ENCODE measurements around the gene AGPAT3.
A peak's percentile ranks its signal among the peaks of the same experiment; 100 is the strongest.

AGPAT3 gene

GRCh38 chr21:43959231-43960116 is 94.5 kb downstream of the AGPAT3 start:
- DNase-seq, result no peak

- no peak for DNase-seq
Observed at GRCh38 chr21:43961382-43961909, 96.4 kb downstream of the AGPAT3 start.

DNA sequence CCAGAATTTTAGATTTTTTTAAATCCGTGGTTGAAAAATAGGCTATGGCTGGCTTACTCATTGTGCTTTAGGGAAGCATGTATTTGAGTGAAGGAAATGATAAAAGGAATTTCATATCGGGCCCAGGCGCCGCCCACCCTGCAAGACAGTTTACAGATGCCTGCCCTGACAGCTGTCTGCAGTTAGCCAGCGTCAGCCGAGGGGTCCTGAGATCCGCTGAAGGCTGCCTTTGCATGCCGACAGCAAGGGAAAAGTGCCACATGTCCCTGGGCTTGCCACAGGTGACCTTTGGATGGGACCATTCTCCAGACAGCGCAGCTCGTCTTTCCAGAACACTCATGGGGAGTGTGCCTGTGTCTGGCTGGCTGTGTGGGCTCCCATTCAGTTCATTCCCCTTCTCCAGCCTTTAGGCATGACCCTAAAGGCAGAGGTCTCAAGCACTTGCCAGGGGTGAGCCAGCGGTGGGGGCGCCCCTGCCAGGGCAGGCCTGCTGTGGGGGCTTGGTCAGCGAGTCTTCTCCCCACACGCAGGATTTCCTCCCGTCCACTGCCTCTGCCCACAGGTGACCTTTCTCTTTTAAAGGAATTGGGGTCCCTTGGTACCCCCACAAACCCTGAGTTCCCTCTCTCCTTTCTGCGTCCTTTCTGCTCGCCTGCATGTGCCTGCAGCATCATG is 101.0 kb downstream of the AGPAT3 start:
- DNase-seq, result no peak

- no peak for DNase-seq
Observed at GRCh38 chr21:43966946-43967512, 102.0 kb downstream of the AGPAT3 start.

DNA sequence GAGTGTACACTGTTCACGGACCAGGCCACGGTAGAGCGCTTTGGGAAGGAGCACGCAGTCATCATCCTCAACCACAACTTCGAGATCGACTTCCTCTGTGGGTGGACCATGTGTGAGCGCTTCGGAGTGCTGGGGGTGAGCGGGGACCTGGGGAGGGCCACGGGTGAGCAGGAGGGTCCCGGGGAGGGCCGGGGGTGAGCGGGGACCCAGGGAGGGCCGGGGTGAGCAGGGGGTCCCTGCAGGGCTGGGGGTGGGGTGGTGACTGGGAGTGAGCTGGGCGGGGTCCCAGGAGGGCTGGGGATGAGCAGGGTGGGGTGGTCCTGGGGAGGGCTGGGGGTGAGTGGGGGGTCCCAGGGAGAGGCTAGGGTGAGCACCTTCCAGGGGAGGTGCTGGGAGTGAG is 103.0 kb downstream of the AGPAT3 start:
- no peak for DNase-seq

DNA sequence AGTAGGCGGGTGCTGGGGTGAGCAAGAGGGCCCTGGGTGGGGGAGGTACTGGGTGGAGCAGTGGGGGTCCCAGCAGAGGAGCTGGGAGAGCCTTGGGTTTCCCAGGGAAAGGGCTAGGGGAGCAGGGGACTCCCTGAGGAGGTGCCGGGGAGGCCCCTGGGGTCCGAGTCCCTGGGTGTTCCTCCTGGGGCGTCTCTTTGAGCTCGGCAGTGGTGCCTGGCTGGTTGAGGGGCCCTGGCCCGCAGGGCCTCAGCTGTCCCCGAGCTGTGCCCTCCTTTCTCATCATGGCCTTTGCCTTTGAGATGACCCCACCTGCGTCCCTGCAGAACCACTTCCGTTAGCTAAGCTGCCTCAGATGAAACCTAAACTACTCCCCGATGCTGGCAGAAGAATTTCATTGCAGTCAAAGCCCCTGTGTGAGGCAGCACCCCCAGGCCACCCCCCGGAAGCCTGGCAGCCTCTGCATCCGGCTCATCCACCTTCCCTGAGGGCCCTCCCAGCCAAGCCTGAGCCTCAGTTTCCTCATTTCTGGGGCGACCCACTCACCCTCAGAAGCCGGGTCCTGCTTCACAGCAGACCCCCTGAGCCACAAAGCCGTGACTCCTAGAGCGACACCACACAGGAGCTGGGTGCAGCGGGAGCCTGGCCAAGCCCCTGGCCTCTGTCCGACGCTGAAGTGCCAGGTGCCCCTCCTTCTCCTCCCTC is 103.5 kb downstream of the AGPAT3 start:
- DNase-seq, result no peak

GRCh38 chr21:43969115-43969444 is 104.1 kb downstream of the AGPAT3 start:
- no peak for DNase-seq

GRCh38 chr21:43970551-43970950 is 105.5 kb downstream of the AGPAT3 start:
- no peak for DNase-seq

GRCh38 chr21:43971201-43971991 is 106.4 kb downstream of the AGPAT3 start:
- DNase-seq, result no peak

DNA sequence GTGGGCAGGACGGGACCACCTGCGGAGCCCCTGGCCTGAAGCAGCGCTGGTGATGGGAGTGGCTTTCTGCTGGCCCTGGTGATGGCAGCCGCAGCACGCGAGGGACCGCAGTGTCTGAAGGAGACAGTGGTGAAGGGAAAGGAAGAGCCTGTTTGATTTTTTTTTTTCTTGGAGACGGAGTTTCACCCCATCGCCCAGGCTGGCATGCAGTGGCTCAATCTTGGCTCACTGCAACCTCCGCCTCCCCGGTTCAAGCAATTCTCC is 106.9 kb downstream of the AGPAT3 start:
- DNase-seq, result no peak

DNA sequence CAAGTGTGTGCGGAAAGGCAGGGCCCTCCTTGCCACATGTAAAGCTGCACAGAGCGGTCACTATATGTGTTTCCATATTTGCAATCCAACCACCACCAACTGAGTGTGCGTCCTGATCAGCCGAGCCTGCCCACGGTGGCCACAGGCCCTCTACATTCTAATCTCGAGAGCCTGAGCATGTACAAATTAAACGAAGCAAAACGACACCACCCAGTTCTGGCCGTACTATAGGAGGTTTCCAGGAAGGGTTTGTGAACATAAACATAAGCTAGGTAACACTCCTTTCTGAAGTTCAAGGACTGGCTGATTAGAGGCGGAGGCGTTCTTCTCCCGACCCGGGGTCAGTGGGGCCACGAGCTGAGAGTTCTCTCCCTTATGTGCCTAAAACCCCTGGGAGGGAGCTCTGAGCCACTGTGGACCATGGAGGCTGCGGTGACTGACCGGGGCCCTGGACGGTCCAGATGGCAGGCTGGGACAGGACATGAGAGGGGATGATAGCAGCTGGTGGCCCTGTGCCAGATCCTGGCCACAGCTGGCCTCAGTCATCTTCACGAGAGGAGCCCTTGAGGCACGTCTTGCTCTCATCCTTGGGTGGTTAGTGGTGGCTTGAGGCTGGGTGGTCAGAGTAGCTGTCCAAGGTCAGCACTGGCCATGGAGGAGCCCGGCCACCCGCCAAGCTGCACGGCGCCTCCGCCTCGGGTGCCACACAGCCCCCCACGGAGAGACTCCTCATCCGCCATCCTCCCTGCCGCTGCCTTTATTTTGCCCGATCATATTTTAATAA is 108.0 kb downstream of the AGPAT3 start:
- no peak for DNase-seq

- DNase-seq, result no peak
Observed at GRCh38 chr21:43973634-43973955, 108.6 kb downstream of the AGPAT3 start.

- DNase-seq, result no peak
Observed at GRCh38 chr21:43974791-43975468, 109.9 kb downstream of the AGPAT3 start.

DNA sequence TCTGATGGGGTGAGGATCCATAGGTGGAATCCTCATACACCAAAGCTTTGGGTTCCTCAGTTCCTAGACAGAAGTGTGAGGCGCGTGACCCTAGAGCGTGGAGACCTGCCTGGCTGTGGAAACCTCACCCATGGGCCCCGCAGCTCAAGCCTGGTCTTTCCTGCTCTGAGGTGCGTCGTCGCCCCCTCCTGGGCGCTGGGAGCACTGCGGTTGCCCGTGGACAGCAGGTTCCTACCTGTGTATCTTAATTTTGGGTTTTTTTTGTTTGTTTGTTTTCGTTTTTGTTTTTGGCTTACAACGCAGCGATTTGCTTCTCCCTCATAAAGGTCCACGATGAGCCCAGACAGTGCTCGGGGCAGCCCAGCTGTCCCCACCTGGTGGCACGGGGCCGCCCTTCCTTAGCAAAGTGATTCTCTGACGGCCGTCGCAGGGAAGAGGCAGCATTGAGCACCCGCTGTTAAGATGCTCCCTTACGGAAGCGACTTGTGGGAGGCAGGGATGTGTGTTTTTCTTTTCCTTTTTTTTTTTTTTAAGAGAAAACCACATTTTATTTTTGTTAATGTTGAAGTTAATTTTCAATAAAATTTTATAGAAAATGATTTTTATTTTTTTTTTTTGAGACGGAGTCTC is 110.6 kb downstream of the AGPAT3 start:
- DNase-seq, result peak; percentile 31

- DNase-seq, result no peak
Observed at GRCh38 chr21:43976661-43977060, 111.6 kb downstream of the AGPAT3 start.

GRCh38 chr21:43978060-43978459 is 113.0 kb downstream of the AGPAT3 start:
- no peak for DNase-seq

DNA sequence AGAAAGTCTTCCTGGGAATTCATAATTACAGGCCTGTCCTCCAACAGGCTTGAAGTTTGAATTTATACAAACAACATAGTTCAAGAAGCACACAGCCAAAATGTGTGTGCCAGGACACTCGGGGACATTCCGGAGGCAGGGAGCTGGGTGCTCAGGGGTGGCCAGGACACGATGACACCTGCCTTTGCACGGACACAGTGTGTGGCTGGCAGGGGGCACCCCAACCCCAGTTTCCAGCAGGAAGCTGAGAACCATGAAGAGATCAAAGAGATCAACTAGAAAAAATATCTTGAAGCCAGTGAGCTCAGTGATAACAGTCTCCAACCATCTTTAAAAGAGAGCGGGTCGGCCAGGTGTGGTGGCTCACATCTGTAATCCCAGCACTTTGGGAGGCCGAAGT is 114.6 kb downstream of the AGPAT3 start:
- no peak for DNase-seq

- DNase-seq, result no peak
Observed at GRCh38 chr21:43981151-43981870, 116.3 kb downstream of the AGPAT3 start.

DNA sequence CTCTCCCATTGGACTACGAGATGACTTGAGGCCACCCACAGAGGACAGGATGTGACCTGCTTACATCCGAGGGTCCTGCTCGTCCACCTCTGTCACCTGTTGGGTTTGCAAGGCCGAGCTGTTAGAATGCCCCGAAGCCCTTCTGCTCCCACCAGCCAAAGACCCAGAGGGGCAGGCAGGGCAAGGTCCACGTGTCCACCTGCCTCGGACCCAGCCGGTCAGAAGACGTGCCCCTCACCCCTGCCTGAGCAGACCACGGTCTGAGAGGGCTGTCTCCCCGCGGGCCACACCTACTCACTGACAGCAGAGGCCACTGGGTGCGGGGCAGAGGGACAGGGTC is 116.8 kb downstream of the AGPAT3 start:
- DNase-seq, result no peak

DNA sequence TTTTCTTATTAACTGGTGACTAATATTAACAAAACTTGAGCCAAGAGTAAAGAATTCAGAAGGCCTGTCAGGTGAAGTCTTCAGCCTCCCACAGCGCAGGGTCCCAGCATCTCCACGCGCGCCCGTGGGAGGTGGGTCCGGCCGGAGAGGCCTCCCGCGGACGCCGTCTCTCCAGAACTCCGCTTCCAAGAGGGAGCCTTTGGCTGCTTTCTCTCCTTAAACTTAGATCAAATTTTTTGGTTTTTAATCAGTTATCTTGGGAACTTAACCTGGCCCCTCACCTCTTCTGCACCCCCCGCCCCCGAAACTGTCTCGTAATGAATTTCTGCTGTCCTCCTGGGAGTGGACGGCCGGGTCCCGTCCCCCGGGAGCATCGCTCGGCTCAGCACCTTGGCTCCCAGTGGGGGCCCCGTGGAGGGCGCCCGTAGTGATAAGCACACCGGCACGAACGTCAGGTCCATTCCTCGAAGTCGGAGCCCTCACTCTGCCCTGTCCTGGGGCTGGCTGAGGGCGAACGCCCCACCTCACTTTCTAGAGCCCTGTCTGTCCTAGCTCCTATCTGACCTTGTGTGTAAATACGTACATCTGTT is 117.6 kb downstream of the AGPAT3 start:
- DNase-seq, result no peak
